Spleen (tissue), 3 donors: ENCODE data around the gene CHRND.

Experiments
- POLR2A ChIP-seq, 3 donors: fragments of 450-650 bp; IDR thresholded peaks; one replicate each; pipeline ENCODE4 v1.5.1; 2017; ENCODE audit warnings: antibody characterized with exemption in 3 of 3, mild to moderate bottlenecking in 1 of 3
- POLR2AphosphoS5 ChIP-seq, 3 donors: sonication (generic); formaldehyde crosslinking; IDR thresholded peaks; one replicate each; pipeline ENCODE4 v1.5.1; 2017; ENCODE audit warnings: antibody characterized with exemption in 3 of 3

GRCh38 chr2:232581725-232582124 lies 55.8 kb downstream of the CHRND start:
- TF ChIP-seq POLR2AphosphoS5 (IDR thresholded peaks at IDR 0.05) (no peak), POLR2A (IDR thresholded peaks at IDR 0.05) (no peak)
